Measurements from ENCODE around the gene S100A11.

- TF ChIP-seq, protein P1, sequence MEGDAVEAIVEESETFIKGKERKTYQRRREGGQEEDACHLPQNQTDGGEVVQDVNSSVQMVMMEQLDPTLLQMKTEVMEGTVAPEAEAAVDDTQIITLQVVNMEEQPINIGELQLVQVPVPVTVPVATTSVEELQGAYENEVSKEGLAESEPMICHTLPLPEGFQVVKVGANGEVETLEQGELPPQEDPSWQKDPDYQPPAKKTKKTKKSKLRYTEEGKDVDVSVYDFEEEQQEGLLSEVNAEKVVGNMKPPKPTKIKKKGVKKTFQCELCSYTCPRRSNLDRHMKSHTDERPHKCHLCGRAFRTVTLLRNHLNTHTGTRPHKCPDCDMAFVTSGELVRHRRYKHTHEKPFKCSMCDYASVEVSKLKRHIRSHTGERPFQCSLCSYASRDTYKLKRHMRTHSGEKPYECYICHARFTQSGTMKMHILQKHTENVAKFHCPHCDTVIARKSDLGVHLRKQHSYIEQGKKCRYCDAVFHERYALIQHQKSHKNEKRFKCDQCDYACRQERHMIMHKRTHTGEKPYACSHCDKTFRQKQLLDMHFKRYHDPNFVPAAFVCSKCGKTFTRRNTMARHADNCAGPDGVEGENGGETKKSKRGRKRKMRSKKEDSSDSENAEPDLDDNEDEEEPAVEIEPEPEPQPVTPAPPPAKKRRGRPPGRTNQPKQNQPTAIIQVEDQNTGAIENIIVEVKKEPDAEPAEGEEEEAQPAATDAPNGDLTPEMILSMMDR (IDR thresholded peaks at IDR 0.05): no peak
- no peak for TF ChIP-seq EZH2phosphoT487 (IDR thresholded peaks at IDR 0.05)
Observed at GRCh38 chr1:152015766-152016165, 21.0 kb downstream of the S100A11 start.
